Measurements from ENCODE around the gene KHSRP.

The KHSRP gene

DNA sequence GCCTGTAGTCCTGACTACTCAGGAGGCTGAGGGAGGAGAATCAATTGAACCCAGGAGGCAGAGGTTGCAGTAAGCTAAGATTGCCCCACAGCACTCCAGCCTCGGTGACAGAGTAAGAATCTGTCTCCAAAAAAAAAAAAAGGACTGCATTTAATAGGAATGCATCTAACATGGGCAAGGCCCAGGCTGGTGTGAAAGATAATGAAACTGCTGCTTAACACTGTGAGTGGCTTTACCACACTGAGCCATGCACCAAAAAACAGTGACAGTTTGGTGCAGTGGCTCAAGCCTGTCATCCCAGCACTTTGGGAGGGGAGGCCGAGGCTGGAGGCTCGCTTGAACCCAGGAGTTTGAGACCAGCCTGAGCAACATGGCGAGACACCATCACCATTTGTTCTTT, 40.2 kb downstream of the KHSRP start:
- Histone ChIP-seq H3K36me3 (ENCODE audit: insufficient read depth, low read length) (peaks cover 56% of the 10 kb centered on the region; the same call in 1 of the 2 replicates), H3K9me3 (ENCODE audit: insufficient read depth, low read depth, low read length) (no peaks in the 10 kb centered on the region), H3K4me1 (ENCODE audit: insufficient read depth, low read length, poor library complexity, severe bottlenecking) (no peaks in the 10 kb centered on the region), H4K20me1 (ENCODE audit: insufficient read depth, low read length, poor library complexity, severe bottlenecking) (no peaks in the 10 kb centered on the region), H3K9me2 (replicated peaks; ENCODE audit: low read depth, low read length) (no peaks in the 10 kb centered on the region), H3K79me2 (ENCODE audit: insufficient read depth, low read length) (peaks cover 5% of the 10 kb centered on the region; the same call in 1 of the 2 replicates), H3K4me3 (ENCODE audit: low read length, poor library complexity, severe bottlenecking) (no peak overlapping the region), H3K27me3 (ENCODE audit: insufficient read depth, low read length, poor library complexity, severe bottlenecking) (no peaks in the 10 kb centered on the region), H3F3A (ENCODE audit: low read depth) (no peaks in the 10 kb centered on the region), H3K9ac (ENCODE audit: low read depth, low read length, poor library complexity, severe bottlenecking) (no peak overlapping the region), H3K4me2 (ENCODE audit: low read depth, low read length, poor library complexity, severe bottlenecking) (no peak overlapping the region), H2AFZ (ENCODE audit: low read length) (no peak overlapping the region)
- TF ChIP-seq, protein P1, sequence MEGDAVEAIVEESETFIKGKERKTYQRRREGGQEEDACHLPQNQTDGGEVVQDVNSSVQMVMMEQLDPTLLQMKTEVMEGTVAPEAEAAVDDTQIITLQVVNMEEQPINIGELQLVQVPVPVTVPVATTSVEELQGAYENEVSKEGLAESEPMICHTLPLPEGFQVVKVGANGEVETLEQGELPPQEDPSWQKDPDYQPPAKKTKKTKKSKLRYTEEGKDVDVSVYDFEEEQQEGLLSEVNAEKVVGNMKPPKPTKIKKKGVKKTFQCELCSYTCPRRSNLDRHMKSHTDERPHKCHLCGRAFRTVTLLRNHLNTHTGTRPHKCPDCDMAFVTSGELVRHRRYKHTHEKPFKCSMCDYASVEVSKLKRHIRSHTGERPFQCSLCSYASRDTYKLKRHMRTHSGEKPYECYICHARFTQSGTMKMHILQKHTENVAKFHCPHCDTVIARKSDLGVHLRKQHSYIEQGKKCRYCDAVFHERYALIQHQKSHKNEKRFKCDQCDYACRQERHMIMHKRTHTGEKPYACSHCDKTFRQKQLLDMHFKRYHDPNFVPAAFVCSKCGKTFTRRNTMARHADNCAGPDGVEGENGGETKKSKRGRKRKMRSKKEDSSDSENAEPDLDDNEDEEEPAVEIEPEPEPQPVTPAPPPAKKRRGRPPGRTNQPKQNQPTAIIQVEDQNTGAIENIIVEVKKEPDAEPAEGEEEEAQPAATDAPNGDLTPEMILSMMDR (conservative IDR thresholded peaks at IDR 0.05; ENCODE audit: low read length) = no peak

DNA sequence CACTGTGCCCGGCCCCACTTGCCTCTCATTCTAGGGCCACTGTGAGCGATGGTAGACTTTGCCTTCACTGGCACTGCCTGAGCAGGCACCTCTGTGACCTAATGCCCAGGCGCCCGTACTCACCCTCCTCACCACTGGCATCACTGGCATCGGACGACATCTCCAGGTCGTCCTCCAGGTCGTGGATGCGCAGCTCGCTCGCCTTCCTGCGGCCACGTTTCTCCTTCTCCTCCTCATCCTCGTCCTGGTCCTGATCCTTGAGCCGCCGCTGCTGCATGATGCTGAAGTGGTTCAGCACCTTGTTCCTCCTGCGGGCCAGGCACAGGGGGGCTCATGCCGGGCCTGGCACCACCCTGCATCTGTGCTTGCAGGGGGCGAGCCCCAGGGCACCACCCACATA, 41.4 kb downstream of the KHSRP start:
- no peaks in the 10 kb centered on the region for H3K4me1 ChIP-seq (ENCODE audit: insufficient read depth, low read length, poor library complexity, severe bottlenecking)
- H3K4me2 ChIP-seq (ENCODE audit: low read depth, low read length, poor library complexity, severe bottlenecking) = no peak overlapping the region
- H3K9me3 ChIP-seq (ENCODE audit: insufficient read depth, low read depth, low read length) = no peaks in the 10 kb centered on the region
- no peaks in the 10 kb centered on the region for H3K9me2 ChIP-seq (replicated peaks; ENCODE audit: low read depth, low read length)
- H4K20me1 ChIP-seq (ENCODE audit: insufficient read depth, low read length, poor library complexity, severe bottlenecking) = no peaks in the 10 kb centered on the region
- H3K79me2 ChIP-seq (ENCODE audit: insufficient read depth, low read length) = peaks cover 1% of the 10 kb centered on the region; the same call in 1 of the 2 replicates
- peaks cover 53% of the 10 kb centered on the region; the same call in 1 of the 2 replicates for H3K36me3 ChIP-seq (ENCODE audit: insufficient read depth, low read length)
- H3K9ac ChIP-seq (ENCODE audit: low read depth, low read length, poor library complexity, severe bottlenecking) = no peak overlapping the region
- no peak overlapping the region for H3K4me3 ChIP-seq (ENCODE audit: low read length, poor library complexity, severe bottlenecking)
- no peak overlapping the region for H2AFZ ChIP-seq (ENCODE audit: low read length)
- no peaks in the 10 kb centered on the region for H3F3A ChIP-seq (ENCODE audit: low read depth)
- no peak for TF ChIP-seq EZH2phosphoT487 (IDR thresholded peaks at IDR 0.05; ENCODE audit: borderline replicate concordance)
- TF ChIP-seq, protein P1 (conservative IDR thresholded peaks at IDR 0.05; ENCODE audit: low read length) = no peak
- no peaks in the 10 kb centered on the region for H3K27me3 ChIP-seq (ENCODE audit: insufficient read depth, low read length, poor library complexity, severe bottlenecking)

DNA sequence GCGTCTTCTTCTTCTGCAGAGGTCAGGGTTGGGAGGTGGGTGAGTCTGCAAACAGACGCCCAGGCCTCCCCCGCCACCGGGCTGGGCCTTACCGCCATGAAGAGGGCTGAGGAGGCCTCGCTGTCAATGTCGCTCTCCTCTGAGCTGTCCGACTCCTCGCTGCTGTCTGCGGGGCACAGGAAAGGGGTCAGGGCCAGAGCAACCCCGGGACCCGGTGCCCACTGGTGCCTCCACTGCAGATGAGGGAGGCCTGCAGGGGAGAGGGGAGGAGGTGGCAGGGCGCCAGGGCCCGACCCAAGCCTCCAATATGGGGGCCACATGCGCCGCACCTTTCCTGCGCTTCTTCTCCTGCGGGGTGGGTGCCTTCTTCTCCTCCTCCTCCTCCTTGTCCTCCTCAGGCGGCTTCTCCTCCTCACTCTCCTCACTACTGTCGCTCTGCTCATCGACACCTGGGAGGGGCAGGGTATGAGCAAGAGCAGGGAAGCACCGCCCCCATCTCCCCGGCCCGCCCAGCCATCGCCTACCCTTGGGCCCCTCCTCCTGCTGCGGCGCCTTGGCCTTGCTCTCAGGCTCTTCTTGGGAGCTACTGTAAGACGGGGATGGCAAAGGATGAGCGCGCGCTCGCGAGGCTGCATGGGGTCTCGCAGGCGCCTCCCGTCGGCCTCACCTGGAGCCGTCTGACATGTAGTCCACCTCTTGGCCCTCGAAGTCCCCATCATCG, 43.4 kb downstream of the KHSRP start:
- Histone ChIP-seq H3K9me3 (ENCODE audit: insufficient read depth, low read depth, low read length) (no peaks in the 10 kb centered on the region), H2AFZ (ENCODE audit: low read length) (no peak overlapping the region), H3K79me2 (ENCODE audit: insufficient read depth, low read length) (no peaks in the 10 kb centered on the region), H3K9me2 (replicated peaks; ENCODE audit: low read depth, low read length) (no peaks in the 10 kb centered on the region), H3K9ac (ENCODE audit: low read depth, low read length, poor library complexity, severe bottlenecking) (no peak overlapping the region), H3K4me3 (ENCODE audit: low read length, poor library complexity, severe bottlenecking) (no peak overlapping the region), H3K4me1 (ENCODE audit: insufficient read depth, low read length, poor library complexity, severe bottlenecking) (no peaks in the 10 kb centered on the region), H3K36me3 (ENCODE audit: insufficient read depth, low read length) (peaks cover 39% of the 10 kb centered on the region; the same call in 1 of the 2 replicates), H3F3A (ENCODE audit: low read depth) (no peaks in the 10 kb centered on the region), H3K27me3 (ENCODE audit: insufficient read depth, low read length, poor library complexity, severe bottlenecking) (no peaks in the 10 kb centered on the region), H4K20me1 (ENCODE audit: insufficient read depth, low read length, poor library complexity, severe bottlenecking) (no peaks in the 10 kb centered on the region), H3K4me2 (ENCODE audit: low read depth, low read length, poor library complexity, severe bottlenecking) (no peak overlapping the region)
- TF ChIP-seq, protein P1 (conservative IDR thresholded peaks at IDR 0.05; ENCODE audit: low read length) = no peak
- TF ChIP-seq EZH2phosphoT487 (IDR thresholded peaks at IDR 0.05; ENCODE audit: borderline replicate concordance) = no peak
